ENCODE measurements around the gene AVL9. TPM values are rescaled to one million over a fixed set of nuclear protein-coding genes. Genes with fewer than 3 reads are reported as not detected.

AVL9 gene
- total RNA-seq, 1 experiment from 2014 or later: 35.3 TPM

Other genes with a start within 250 kb of the AVL9 start
- gene LSM5, start 5.1 kb upstream of the AVL9 start, total RNA-seq (2014; rRNA removed; shearing (Covaris generic)): 41.6 and 48.3 TPM in 2 replicates